NCI-H2196 treated with DMSO at 0.1 percent for 48 hours (cell line): ENCODE measurements around the gene RFX1.
"Not testable (repeated sequence)": the region's sequence is repeated elsewhere in the genome, so short reads cannot be mapped to it uniquely, and the experiment has no call there.

Experiments used
- DNase-seq: peaks from one replicate; lab custom pipeline; 2025; ENCODE audit not compliant: unreplicated experiment; lab: John Stamatoyannopoulos, UW

RFX1 gene

GRCh38 chr19:13979686-13980085 lies 26.4 kb downstream of the RFX1 start:
- DNase-seq, result no peak

GRCh38 chr19:13979244-13979615 lies 26.9 kb downstream of the RFX1 start:
- no peak for DNase-seq

- DNase-seq, result no peak
Observed at GRCh38 chr19:13978351-13979243, 27.5 kb downstream of the RFX1 start.

GRCh38 chr19:13977803-13978202 lies 28.3 kb downstream of the RFX1 start:
- no peak for DNase-seq

GRCh38 chr19:13976446-13976845 lies 29.7 kb downstream of the RFX1 start:
- DNase-seq, result no peak

GRCh38 chr19:13975870-13976269 lies 30.2 kb downstream of the RFX1 start:
- no peak for DNase-seq

GRCh38 chr19:13974073-13974472 lies 32.0 kb downstream of the RFX1 start:
- peak; percentile 94 for DNase-seq

GRCh38 chr19:13973479-13973878 lies 32.6 kb downstream of the RFX1 start:
- not testable (repeated sequence) for DNase-seq

- DNase-seq, result no peak
Observed at GRCh38 chr19:13972368-13973155, 33.6 kb downstream of the RFX1 start.

- DNase-seq, result not testable (repeated sequence)
Observed at GRCh38 chr19:13971868-13972267, 34.3 kb downstream of the RFX1 start.

GRCh38 chr19:13969897-13970296 lies 36.2 kb downstream of the RFX1 start:
- DNase-seq, result no peak

GRCh38 chr19:13968999-13969398 lies 37.1 kb downstream of the RFX1 start:
- DNase-seq, result no peak

GRCh38 chr19:13968383-13968935 lies 37.7 kb downstream of the RFX1 start:
- no peak for DNase-seq

GRCh38 chr19:13967206-13967605 lies 38.9 kb downstream of the RFX1 start:
- not testable (repeated sequence) for DNase-seq

GRCh38 chr19:13966684-13967128 lies 39.4 kb downstream of the RFX1 start:
- no peak for DNase-seq

- no peak for DNase-seq
Observed at GRCh38 chr19:13965926-13966683, 40.0 kb downstream of the RFX1 start.

- DNase-seq, result no peak
Observed at GRCh38 chr19:13965377-13965896, 40.7 kb downstream of the RFX1 start.

- no peak for DNase-seq
Observed at GRCh38 chr19:13964776-13965175, 41.3 kb downstream of the RFX1 start.

GRCh38 chr19:13963603-13964105 lies 42.5 kb downstream of the RFX1 start:
- no peak for DNase-seq
